GM23248 (cell line): Measurements from ENCODE around the gene IGSF22.

ENCODE experiments used
- EZH2 ChIP-seq: fragments of 200-600 bp; sonication (generic); IDR thresholded peaks from 2 replicates; pipeline ENCODE4 v1.6.1; 2018; ENCODE audit warnings: antibody characterized with exemption, mild to moderate bottlenecking; ENCODE audit not compliant: insufficient read depth, poor library complexity, severe bottlenecking
- EZH2phosphoT487 ChIP-seq: fragments of 200-600 bp; sonication (generic); IDR thresholded peaks from 2 replicates; pipeline ENCODE4 v1.6.1; 2018; ENCODE audit warnings: antibody characterized with exemption, moderate library complexity, mild to moderate bottlenecking, low read depth; ENCODE audit not compliant: insufficient read depth

DNA sequence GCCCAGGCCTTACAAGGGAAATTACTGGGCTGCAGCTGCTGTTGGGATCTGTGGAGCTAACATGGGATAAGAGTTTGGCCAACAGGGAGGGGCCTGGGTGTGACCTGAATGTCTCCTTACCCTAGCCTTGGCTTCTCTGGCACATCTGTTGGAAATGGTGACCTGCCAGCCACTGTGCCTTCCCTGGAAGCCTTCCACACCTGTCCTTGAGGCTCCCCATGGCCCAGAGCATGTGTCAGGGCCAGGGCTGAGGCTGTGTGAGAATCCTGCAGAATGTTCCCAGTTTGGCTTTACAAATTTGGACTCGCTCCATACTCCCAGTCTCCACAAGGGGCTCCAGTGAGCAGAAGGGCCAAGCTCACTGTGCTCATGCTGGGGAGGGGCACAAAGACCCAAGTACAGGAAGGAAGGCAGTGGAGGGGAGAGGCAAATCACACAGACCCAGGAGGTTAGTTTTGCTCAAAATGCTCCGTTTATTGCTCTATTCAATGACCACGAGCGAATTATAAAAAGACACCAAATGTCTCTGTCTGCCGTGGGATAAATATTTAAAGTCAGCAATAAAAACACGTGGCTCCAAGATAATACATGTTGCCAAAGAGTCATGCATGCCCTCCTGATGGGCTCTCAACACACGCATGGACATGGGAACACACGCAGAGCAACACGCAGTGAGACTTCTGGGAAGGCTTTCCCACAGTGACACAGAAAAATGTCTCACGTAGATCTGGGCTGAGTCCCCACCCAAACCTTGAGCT, 1.7 kb upstream of the IGSF22 start:
- no peak for TF ChIP-seq EZH2
- TF ChIP-seq EZH2phosphoT487, result no peak
